Mesenteric fat pad (tissue), 1 donor: ENCODE data around the gene TSHZ2. TPM values are rescaled to one million over a fixed set of nuclear protein-coding genes. Genes with fewer than 3 reads are reported as not detected.

Experiments
- DNase-seq: peaks from one replicate; pipeline ENCODE4 v3.0.0-alpha.2; 2020; ENCODE audit warnings: low spot score
- total RNA-seq: library from RNA; stranded (reverse); fragmentation: NEBNext Ultra II Directional; extraction: Animal tissue kit (Norgen Biotek cat#: 25700); gene quantifications from one replicate; pipeline ENCODE4 v1.2.1, GENCODE V29; 2021
- donor health status: DM: yes; HTN: yes; CAD: no.

TSHZ2 gene
- total RNA-seq, 1 donor from 2014 or later, result 60.5 TPM

DNA sequence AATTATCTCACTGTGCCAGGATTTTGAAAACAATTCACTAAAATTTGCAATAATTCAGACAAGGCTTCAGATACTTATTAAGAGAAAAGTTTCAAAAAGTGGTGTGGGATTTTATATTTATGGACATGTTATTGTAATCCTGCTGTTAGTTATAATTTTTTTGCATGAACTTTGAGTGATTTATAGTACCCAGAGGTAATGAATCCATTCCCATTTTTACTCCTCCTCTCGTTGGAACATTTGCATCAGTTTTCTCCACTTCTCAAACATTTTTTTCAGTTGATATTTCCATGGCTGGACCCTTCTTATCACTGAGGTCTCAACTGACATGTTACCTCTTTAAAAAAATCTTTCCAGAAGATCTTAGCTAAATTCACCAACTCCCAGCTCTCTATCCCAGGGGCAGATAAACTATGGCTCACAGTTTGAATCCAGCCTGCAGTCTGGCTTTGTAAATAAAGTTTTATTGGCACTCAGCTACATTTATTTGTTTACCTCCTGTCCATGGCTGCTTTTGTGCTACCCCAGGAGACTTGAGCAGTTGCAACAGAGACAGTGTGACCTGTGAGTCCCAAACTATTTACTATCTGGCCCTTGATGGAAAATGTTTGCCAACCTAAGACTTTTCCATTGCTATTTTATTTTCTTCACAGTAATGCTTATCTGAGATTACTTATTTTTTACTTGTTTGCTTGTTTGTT lies 83.4 kb downstream of the TSHZ2 start:
- no peak for DNase-seq

DNA sequence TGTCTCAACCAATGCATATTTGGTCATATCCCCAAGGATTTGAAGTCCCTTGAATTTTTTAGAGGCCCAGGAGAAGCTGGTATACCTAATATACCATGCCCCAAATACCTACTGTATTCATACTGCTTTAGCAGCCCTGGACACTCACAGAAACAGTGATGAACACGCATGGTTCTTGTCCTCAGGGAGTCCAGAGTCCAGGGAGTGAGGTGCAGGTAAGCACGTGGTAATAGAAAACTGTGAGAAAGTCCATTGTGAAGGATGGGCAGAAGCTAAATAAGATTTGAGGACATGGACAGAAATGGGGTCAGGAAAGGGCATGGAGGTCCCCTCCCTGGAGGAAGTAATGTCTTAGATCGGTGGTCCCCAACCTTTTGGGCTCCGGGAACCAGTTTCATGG lies 85.4 kb downstream of the TSHZ2 start:
- DNase-seq, result no peak

DNA sequence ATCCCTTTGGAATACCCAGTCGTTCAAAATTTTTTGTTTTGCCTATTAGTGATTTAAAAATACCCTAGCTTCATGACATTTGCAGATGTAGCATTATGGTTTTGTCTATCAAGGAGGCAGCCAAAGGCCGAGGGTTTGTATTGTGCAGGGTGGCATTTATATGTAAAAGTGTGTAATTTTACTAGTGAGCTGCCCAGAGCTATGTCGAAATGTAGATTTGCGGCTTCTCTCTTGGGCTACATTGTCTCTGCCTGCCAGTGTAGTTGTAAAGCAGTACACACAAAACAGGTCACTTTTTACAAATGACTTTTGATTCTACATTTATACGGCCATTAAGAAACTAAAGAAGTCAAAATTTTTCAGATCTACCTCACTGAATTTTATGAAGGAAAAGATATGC lies 87.7 kb downstream of the TSHZ2 start:
- no peak for DNase-seq

DNA sequence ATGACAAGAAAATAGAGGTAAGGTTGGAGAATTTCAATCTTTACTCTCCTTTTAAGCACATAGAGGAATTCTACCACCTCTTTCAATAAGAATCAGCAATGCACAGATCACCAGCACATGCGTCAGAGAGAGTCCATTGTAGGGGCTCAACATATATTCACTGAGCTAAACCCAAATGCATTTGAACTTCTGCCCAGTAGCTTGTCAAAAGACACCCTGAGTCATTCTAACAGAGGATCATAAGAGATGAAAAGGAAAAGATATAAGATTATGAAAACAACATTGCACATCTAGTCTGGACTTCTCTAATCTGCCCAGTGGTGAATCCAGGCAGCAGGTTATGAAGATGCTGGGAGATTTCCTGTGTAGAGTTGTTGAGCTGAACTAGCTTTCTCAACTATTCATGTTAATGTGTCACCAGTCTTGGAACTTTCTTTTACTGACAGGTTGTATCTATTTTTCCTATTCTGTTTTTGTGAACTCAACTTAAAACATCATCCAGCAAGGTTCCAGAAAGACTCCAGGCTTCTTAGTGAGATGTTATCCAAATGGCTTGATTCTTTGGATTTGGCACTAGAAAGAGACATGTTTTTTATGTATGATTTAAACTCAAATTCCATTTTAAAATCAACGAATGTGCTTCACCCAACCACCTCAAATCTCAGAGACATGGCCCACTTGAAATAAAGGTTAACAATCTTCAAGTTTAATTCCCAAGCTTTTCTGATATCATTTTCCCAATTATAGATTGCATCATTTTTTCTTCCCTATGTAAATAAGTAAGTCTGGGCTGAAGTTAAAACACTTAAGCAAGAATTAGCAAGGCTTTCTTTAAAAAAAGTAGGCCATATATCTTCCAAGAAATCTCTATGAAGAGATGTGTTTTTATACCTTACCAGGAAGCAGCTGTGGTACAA lies 89.3 kb downstream of the TSHZ2 start:
- DNase-seq, result no peak

DNA sequence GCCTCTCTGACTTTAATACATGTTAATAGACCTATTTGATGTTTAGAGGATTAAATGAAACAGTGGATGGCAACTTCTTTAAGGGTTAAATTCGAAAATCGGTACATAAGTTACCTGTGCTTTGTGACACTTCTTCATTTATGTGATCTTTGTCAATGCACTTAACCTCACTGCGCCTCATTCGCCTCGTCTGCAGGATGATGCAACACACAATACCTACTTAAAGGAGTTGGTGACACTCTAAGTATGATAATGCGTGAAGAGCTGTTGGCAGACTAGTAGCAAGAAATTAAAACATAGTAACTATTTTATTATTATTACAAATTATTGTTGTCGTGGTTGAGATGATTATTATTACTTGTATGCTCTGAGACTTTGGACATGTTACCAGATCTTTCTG lies 92.8 kb downstream of the TSHZ2 start:
- no peak for DNase-seq

DNA sequence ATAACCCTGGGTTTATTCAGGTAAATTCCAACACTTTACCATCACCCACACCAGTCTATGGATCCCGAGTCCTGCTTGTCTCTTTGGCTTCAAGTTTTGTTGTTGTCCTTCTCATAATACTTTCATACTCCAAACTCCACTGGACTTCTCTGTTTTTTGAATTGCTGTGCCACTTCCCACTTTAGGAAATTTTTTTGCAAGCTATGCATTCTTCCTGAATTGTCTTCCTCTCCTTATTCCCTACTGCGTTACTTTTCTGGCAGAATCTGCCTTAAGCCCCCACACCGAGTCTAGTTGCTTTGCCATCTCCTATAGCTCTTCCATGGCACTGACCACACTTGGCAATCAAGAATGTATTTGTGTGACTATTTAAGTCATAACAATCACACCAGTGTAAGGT lies 96.1 kb downstream of the TSHZ2 start:
- no peak for DNase-seq

DNA sequence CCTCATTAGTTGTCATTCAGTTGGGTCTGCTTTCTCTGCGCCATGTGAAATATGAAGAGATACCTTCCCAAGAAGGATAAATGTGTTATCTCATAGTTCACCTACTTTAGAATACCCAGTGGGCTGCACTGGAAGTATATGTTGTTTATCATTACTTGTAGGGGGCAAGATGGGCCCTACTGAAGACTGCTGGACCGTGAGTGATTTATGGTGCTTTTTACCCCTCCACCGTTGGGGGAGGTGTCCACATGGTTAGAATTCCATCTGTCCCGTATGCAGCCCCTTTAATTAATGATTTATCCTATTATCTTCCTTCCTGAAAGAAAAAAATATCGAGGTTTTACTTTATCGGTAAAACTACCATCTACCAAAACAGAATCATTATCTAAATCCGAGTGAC lies 97.0 kb downstream of the TSHZ2 start:
- DNase-seq, result no peak

DNA sequence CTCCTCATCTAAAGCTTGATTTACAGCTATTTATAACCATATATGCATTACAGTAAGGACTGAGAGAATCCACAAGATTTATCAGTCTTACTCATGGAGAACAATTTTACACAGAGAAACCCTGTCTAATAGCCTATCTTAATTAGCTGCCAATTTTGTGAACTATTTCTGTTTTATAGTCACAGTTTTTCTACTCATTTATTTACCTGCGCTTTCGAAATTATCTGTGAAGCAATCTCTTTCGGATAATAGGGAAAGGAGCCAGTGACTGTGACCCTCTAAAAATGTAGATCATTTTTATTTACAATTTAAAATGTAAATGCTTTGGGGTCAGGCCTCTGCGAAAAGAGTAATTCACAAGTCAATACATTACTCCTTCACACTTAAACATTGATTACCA lies 98.1 kb downstream of the TSHZ2 start:
- no peak for DNase-seq

DNA sequence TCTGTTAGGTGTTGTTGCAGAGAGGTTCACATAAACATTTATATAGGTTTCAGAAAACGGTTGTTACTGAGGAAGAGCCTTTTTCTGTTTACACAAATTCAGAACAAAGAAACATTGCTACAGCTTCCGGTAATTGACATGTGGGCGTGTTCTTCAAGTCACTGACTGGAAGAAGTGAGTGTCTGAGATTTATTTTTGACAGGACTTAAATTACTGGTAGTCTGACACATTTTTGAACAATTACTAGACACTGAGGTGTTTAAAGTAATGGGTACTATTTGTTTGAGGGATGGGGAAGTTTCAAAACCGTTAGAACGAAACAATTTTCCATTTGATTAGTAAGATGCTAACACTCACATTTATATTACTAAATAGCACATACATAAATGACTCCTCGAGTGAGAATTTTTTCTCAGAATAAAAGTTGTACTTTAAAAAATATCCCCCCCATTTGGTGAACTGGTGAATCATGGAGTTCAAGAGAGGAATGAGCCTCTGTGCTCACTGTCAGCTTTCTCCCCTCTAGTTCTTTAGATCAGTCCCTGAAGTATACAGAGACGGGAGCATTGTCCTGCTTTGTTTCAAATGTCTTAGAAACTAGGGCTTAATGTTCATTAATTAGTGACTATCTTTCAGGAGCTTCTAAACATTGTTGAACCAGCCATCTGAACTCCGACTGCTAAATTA lies 98.7 kb downstream of the TSHZ2 start:
- no peak for DNase-seq

DNA sequence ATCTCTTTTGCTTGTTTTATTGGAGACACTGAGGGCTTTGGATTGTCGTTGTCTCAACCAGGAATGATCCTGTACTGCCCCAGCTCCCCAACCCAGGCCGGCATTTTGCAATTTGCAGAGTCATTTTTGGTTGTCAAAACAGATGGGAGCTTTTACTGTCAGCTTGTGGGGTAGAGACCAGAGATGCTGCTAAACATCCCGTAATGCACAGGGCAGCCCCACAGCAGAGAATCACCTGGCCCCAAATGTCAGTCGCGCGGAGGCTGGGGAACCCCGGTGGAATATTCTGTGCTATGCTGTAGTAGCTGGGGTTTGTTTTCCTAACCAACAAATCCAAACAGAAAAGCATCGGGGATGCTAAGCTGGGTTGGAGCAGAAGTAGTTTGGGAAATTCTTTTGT lies 99.7 kb downstream of the TSHZ2 start:
- no peak for DNase-seq

DNA sequence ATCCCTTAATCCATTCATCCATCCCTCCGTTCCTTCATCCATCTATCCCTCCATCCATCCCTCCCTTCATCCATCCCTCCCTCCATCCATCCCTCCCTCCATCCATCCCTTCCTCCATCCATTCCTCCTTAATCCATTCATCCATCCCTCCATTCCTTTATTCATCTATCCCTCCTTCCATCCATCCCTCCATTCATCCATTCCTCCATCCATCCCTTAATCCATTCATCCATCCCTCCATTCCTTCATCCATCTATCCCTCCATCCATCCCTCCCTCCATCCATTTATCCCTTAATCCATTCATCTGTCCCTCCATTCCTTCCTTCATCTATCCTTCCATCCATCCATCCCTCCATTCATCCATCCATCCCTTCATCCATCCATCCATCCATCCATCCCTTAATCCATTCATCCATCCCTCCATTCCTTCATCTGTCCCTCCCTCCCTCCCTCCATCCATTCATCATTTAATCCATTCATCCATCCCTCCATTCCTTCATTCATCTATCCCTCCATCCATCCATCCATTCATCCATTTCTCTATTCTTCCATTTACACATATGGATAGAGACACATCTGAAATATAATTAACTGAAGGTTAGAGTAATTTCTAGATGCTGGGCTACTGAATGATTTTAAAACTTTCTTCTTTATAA lies 100.9 kb downstream of the TSHZ2 start:
- DNase-seq, result no peak

DNA sequence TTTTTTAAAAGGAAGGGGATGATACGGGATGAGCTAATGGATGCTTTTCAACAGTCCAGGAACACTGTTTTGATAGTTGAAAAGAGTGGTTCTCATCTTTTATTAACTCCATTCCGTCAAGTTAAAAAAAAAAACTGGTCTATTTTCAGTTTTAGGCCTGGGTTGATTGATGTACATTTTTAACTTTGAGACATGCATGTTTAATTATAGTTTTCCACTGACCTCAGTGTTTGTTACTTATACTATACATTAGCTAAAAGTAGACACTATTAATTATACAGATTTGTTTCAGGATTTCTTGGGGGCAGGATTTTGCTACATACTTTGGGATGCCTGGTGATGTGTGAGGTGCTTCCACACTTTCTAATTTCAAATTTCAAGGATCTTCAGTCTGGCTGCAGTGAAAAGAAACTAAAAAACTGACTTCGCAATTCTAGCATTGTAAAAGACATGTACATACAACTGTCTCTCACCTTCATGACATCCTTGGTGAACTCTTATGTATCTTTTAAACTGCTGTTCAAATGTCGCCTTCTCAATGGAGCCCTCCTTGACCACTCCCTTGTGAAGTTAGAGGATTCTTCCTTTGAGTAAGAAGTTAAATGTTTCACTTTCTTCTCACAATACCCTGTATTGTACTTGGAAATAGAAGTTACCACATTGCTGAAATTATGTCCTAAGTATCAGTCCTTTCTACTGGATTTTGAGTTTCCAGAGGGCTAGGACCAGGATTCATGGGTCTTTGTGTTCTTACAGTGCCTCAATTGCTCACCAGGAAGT lies 101.7 kb downstream of the TSHZ2 start:
- no peak for DNase-seq

DNA sequence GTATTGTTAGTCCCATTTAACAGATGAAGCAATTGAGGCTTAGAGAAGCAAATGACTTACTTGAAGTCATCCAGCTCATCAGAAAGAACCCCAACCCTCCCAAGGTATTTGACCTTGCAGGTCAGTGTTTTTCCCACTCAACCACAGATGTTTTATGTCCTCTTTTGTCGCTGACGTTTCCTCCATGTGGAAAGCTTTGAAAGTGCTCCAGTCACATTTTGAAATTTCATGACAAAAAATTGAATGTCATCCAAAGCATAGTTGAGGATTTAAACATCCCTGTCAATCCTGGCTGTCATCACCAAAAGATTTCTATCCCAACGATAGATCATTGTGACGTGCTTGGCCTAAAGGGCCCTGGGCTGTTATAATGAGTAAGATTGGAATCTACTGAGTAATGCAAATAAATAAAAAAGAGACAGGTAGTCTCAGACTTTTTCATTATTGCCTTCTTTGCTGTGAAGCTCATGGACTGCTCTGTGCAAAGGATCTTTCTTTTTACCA lies 102.7 kb downstream of the TSHZ2 start:
- DNase-seq, result no peak

DNA sequence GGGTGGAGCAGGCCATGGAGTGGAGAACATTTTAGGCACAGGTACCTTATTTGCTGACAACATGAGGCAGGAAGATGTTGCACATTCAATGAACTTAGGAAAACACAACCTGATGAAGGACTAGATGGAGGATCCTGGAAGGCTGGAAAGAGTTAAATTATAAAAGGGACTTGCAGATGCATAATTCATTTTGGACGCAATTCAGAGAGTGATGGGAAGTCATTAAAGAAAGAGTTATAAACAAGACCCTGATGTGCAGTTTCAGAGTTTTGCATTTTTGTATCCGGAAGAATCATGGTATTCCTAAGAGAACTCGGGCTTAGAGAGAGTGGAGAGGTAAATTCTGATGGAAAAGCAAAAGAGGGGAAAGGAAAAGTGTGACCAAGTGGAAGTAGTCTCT lies 104.5 kb downstream of the TSHZ2 start:
- no peak for DNase-seq

DNA sequence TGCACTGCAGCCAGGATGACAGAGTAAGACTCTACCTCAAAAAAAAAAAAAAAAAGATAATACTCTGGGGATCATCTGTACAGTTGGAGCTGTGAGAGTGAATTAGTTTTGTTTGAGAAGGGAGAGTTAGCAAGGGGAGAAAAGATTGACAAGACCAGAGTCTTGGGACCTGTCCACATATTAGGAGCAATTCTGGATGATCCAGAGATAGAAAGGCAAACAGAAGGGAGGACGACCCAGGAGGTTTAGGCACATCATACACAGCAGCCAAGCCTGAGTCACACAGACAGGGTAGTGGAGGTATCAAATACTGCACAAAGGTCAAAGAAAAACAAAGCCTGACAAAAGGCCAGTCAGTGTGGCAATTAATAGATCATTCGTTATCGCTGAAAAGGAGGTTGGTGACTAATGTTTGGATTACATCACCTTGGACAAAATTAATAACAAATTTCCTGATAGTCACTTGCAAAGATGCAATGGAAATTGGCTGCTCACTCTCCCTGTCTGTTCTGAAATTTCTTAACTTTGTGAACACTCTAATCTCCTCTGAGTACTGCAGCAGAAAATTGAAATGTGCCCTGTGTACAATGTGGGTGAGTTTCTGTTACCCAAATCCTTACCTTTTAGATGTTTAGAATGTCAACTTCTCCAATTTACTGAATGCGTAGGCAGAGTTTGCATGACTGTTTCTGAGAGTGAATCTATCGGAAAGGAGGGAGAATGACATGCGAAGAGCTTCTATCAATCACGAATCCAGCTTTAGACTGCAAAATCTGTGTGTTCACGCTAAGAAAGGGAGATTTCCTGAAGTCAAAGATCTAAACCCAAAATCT lies 105.4 kb downstream of the TSHZ2 start:
- DNase-seq, result no peak

DNA sequence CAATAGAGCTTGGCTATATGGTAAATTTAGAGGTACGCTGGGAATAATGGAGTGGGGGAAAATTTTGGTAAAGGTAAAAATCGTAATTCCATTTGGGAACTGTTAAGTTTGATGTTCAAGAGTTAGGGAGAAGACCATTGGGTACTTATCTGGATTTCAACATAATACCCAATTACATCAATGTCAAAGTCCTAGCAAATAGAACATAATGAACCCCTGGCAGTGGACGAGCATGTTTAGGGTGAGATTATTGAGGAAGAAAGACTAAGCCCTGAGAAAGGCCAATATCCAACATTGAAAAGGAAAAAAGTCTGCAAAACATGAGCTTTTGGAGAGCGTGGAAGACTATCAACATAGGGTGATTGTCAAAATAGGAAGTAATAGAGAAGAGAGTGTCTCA lies 106.6 kb downstream of the TSHZ2 start:
- DNase-seq, result no peak

DNA sequence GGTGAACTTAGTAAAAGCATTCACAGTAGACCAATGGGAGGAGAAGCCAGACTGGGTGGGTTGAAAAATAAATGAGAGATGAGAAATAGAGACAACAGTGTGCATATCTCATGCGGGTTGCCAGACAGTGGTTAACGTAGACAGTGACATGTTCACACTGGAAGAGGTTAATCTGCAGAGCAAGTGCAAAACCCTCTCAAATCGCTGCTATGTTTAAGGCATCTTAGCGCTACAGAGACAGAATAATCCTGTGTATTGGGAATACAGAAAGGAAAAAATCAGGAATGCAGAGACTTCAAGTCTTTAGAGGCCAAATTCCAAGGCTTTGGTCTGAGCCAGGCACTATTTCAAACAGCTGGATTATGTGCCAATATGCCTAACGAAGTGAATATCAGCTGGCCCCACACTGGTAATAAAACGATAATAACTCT lies 107.1 kb downstream of the TSHZ2 start:
- DNase-seq, result no peak

DNA sequence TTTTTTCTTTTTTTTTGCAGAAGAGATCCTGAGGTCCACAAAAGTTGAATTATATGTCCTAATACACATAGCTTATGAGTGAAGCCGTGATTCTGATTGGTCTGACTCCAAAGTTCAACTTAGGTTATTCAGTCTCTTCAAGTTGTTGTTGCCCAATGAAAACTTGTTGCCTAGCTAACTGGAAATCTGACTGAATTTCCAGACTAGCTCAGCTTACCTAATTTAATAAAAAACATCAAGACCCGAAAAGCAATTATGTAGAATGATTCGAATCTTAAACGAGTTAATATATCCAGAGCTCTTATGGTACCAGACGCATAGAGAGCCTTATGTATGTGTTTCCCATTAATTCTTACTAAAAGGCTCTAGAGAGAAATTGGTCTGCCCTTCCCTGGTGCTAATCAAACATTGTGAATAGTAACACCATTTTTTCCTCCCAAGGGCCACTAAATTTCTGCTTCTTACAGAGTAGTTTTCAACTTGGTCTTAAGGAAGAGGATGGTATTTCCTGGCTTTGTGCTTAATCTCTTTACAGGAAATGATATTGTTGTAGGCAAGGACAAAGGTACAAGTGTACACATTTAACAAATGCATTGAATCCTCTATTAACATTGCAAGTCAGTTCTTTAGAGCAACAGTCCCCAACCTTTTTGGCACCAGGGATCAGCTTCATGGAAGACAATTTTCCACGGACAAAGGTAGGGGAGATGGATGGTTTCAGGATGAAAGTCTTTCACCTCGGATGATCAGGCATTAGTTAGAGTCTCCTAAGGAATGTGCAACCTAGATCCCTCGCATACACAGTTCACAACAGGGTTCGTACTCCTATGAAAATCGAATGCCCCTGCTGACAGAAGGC lies 107.9 kb downstream of the TSHZ2 start:
- DNase-seq, result no peak

DNA sequence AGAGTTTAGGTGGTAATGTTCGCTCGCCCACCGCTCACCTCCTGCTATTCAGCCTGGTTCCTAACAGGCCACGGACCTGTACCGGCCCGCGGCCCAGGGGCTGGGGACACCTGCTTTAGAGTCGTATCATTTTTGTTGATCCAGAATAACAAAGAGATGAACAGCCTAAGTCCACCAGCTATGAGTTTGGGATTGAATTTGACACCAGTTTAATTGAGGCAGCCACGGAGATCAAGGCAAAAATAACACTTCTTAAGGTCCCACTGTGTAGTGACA lies 108.5 kb downstream of the TSHZ2 start:
- DNase-seq, result no peak
